GM12878 (cell line): ENCODE measurements around the gene RUNDC3A. TPM values are rescaled to one million over a fixed set of nuclear protein-coding genes. Genes with fewer than 3 reads are reported as not detected.

Source experiments
- ATAC-seq: fragments of 200-7000 bp; cut with Tn5 transposase; 3 replicates; pipeline ENCODE4 v1.9.1; 2020; ENCODE audit warnings: mild to moderate bottlenecking, moderate library complexity
- BruUV-seq: library from RNA; stranded (reverse); fragments of 400-500 nt; replicated peaks from 2 replicates; lab custom pipeline; 2021; lab: Mats Ljungman, UMichigan
- CTCF ChIA-PET: fragments of 300-600 bp; sonication (Branson Sonifier 250); formaldehyde crosslinking; extraction: SDS; loops from one replicate; lab custom pipeline; 2021; ENCODE audit warnings: inconsistent platforms; lab: Yijun Ruan, JAX
- POLR2A ChIA-PET: fragments of 350-600 bp; formaldehyde crosslinking; extraction: SDS; loops from one replicate; lab custom pipeline; 2021; ENCODE audit warnings: inconsistent platforms; lab: Charles Lee
- RAD21 ChIA-PET: fragments of 300-600 bp; sonication (Branson Sonifier 250); formaldehyde crosslinking; loops from one replicate; lab custom pipeline; 2023; ENCODE audit warnings: antibody characterized with exemption; ENCODE audit not compliant: unreplicated experiment; lab: Charles Lee
- SMC1A ChIA-PET: fragments of 300-600 bp; sonication (Branson Sonifier 250); formaldehyde crosslinking; loops from one replicate; lab custom pipeline; 2023; ENCODE audit not compliant: unreplicated experiment, uncharacterized antibody; lab: Charles Lee
- DNase-seq: peaks from one replicate; pipeline ENCODE4 v3.0.0-alpha.2; 2011; ENCODE audit warnings: low read depth, low spot score
- FAIRE-seq: peaks from 3 replicates; lab custom pipeline; 2011; peaks lifted over from hg19 to GRCh38; lab: Jason Lieb, UNC
- H2AFZ ChIP-seq: 2 replicates; pipeline ENCODE4 v1.6.0; 2011; ENCODE audit warnings: low read depth, low read length, control low read depth; ENCODE audit not compliant: control insufficient read depth
- H3K27ac ChIP-seq: 2 replicates; pipeline ENCODE4 v1.5.1; 2011; ENCODE audit warnings: control low read depth; ENCODE audit not compliant: control insufficient read depth, insufficient read depth
- H3K27me3 ChIP-seq, 2 experiments: replicated peaks in 1 of 2; 2 replicates each; pipeline versions ENCODE4 v1.6.0 to v1.6.1; 2011; ENCODE audit warnings: low read length in 1 of 2; ENCODE audit not compliant: control insufficient read depth in 2 of 2, insufficient read depth in 2 of 2
- H3K36me3 ChIP-seq, 2 experiments: 2 replicates each; pipeline ENCODE4 v1.5.1; 2011; ENCODE audit warnings: low read length in 1 of 2; ENCODE audit not compliant: control insufficient read depth in 2 of 2, insufficient read depth in 2 of 2
- H3K4me1 ChIP-seq: 2 replicates; pipeline ENCODE4 v1.6.1; 2011; ENCODE audit warnings: mild to moderate bottlenecking, low read length, moderate library complexity, mixed read lengths; ENCODE audit not compliant: control insufficient read depth, insufficient read depth
- H3K4me2 ChIP-seq: 2 replicates; pipeline ENCODE4 v1.6.0; 2011; ENCODE audit warnings: control low read depth; ENCODE audit not compliant: control insufficient read depth, insufficient read depth
- H3K4me3 ChIP-seq: fragments of 200-600 bp; sonication (generic); 2 replicates; pipeline ENCODE4 v1.5.1; 2016
- H3K79me2 ChIP-seq: 2 replicates; pipeline ENCODE4 v1.6.0; 2011; ENCODE audit warnings: low read length; ENCODE audit not compliant: control insufficient read depth, insufficient read depth
- H3K9ac ChIP-seq: 2 replicates; pipeline ENCODE4 v1.8.0; 2011; ENCODE audit warnings: low read length, control low read depth, mixed read lengths; ENCODE audit not compliant: control insufficient read depth, insufficient read depth
- H3K9me3 ChIP-seq: replicated peaks from 3 replicates; pipeline ENCODE4 v1.5.1; 2011; ENCODE audit warnings: mild to moderate bottlenecking, low read length; ENCODE audit not compliant: control insufficient read depth, insufficient read depth
- H4K20me1 ChIP-seq: 2 replicates; pipeline ENCODE4 v1.6.0; 2011; ENCODE audit not compliant: control insufficient read depth, insufficient read depth
- ASH2L ChIP-seq: fragments of 300-600, 200-600 bp; sonication (generic); IDR thresholded peaks from 2 replicates; pipeline ENCODE4 v1.6.1; 2017; ENCODE audit warnings: low read depth, mild to moderate bottlenecking, borderline replicate concordance
- BRCA1 ChIP-seq: IDR thresholded peaks from 2 replicates; pipeline ENCODE4 v1.6.1; 2011; ENCODE audit warnings: low read depth, low read length, improper control_type of control experiment
- CBFB ChIP-seq: IDR thresholded peaks from 2 replicates; pipeline ENCODE4 v1.6.1; 2016; ENCODE audit warnings: antibody characterized with exemption, low read depth
- HDGF ChIP-seq: fragments of 450-650 bp; IDR thresholded peaks from 2 replicates; pipeline ENCODE4 v1.6.1; 2016; ENCODE audit warnings: antibody characterized with exemption
- MXI1 ChIP-seq: fragments of 150-350 bp; IDR thresholded peaks from 2 replicates; pipeline ENCODE4 v1.6.1; 2011; ENCODE audit warnings: low read depth, mild to moderate bottlenecking, inconsistent platforms, low read length, improper control_type of control experiment
- PAX8 ChIP-seq: fragments of 450-650 bp; IDR thresholded peaks from 2 replicates; pipeline ENCODE4 v1.6.1; 2017; ENCODE audit warnings: mild to moderate bottlenecking, moderate library complexity
- SIX5 ChIP-seq: IDR thresholded peaks from 2 replicates; pipeline ENCODE4 v1.6.1; 2011; ENCODE audit warnings: mild to moderate bottlenecking, low read depth, low read length, moderate library complexity; ENCODE audit not compliant: severe bottlenecking
- SMAD1 ChIP-seq: fragments of 450-650 bp; IDR thresholded peaks from 2 replicates; pipeline ENCODE4 v1.6.1; 2018; ENCODE audit warnings: mild to moderate bottlenecking, low read depth; ENCODE audit not compliant: partially characterized antibody
- STAT3 ChIP-seq: IDR thresholded peaks from 2 replicates; pipeline ENCODE4 v1.6.1; 2011; ENCODE audit warnings: low read depth, low read length, improper control_type of control experiment
- TAF1 ChIP-seq: IDR thresholded peaks from 2 replicates; pipeline ENCODE4 v1.6.1; 2011; ENCODE audit warnings: mild to moderate bottlenecking, low read depth, low read length, borderline replicate concordance
- WGBS: methylation state at CpG from one replicate; pipeline ENCODE4 v1.1.6; 2016; ENCODE audit warnings: low lambda C conversion rate; ENCODE audit not compliant: insufficient replicate concordance, insufficient coverage; ENCODE audit errors: missing lambda C conversion rate; 5-methylcytosine and 5-hydroxymethylcytosine counted together
- in situ Hi-C: fragments of 300-500 bp; cut with MboI; formaldehyde crosslinking; loops from 9 replicates; pipeline ENCODE4 v1.14.3; 2018; ENCODE audit warnings: mixed read lengths
- intact Hi-C: fragments of 100-400 bp; cut with micrococcal nuclease; formaldehyde crosslinking; loops from one replicate; pipeline ENCODE4 v1.14.2; 2022; ENCODE audit not compliant: unreplicated experiment
- polyA plus RNA-seq, 11 experiments: library from polyadenylated mRNA; depleted of rRNA in 4 of 11; unstranded in 6 of 11; stranded (reverse) in 5 of 11; fragments of >200 nt; fragmentation: Nextera tagmentation in 4 of 11; fragmentation: Illumina TruSeq in 1 of 11; extraction: Ambion mirVana in 4 of 11; extraction: Trizol in 1 of 11; gene quantifications; 1 replicate in 1 of 11; 2 replicates in 10 of 11; pipeline versions ENCODE4 v1.2.1 to v1.2.3, GENCODE V29; 2011 to 2016; ENCODE audit warnings: inconsistent platforms in 2 of 11, missing spikeins in 2 of 11, low read depth in 1 of 11
- total RNA-seq, 4 experiments: library from RNA; depleted of rRNA in 3 of 4; stranded (reverse); fragments of >200 nt in 3 of 4; fragmentation: Illumina TruSeq in 1 of 4; extraction: Trizol in 1 of 4; gene quantifications; 2 replicates each; pipeline versions ENCODE4 v1.2.1 to v1.2.3, GENCODE V29; 2013 to 2021
- TF ChIP-seq, protein P1 (sequence below): fragments of 150-350 bp; IDR thresholded peaks from 2 replicates; pipeline ENCODE4 v1.6.1; 2016; ENCODE audit warnings: low read depth, low read length
- TF ChIP-seq, protein P2 (sequence below): fragments of 450-650 bp; IDR thresholded peaks from 2 replicates; pipeline ENCODE4 v1.6.1; 2017; ENCODE audit warnings: low read depth, mild to moderate bottlenecking, moderate library complexity

RUNDC3A gene
- total and polyA plus RNA-seq, 10 of the 15 experiments (the other 5 are each of a cell fraction or from before 2014, with no cell fraction given): 0.07 to 0.17 TPM; not detected in 8

DNA sequence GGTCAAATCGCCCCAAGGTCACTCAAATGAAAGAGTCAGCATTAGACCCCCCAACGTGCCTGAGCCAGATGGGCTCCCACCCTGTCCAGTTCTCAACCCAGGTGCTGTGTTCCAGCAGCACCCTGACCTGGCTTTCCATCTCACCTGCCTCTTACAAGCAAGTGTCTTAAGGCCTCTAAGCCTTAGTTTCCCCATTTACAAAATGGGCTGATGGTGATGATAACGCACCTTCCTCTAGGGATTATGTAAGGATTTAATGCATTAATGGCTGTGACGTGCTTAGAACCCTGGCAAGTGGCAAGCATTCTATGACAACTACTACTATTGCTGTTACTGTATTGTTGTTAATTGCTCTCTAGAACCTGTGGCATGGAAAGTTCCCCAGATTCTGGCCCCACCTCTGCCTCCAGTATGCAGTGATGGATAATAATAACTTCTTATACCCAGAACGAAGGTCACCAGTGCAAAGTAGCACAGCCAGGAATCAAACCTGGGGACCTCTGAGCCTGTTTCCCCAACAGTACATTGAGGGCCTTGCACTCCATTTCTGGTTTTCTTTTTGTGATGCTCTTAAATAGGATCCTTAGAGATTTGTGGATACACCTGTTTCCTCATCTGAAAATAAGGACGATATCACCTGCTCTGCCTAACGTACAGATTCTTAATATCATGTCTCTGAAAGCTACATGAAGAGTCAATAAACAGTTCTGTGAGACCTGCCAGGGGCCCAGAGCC is 19.5 kb downstream of the RUNDC3A start:
- in situ Hi-C loops: loop anchor here (5.0 kb wide), 2 partner anchors 126 to 186 kb away; partner anchors contain the start of gene HROB
- ChIA-PET POLR2A (interaction anchor here (0.5 to 1.6 kb wide), 3 partner anchors 11 to 213 kb away, joined by 3 to 11 read pairs (median 3); partner anchors contain the start of gene TMUB2), CTCF (interaction anchor here (0.6 to 9.1 kb wide), 7 partner anchors 19 to 196 kb away, joined by 3 to 154 read pairs (median 6); partner anchors contain the start of gene GRN), RAD21 (interaction anchor here (1.0 to 1.2 kb wide), 2 partner anchors 18 to 22 kb away, joined by 3 read pairs; no protein-coding TSS in a partner anchor), SMC1A (interaction anchor here (1.2 to 1.4 kb wide), 2 partner anchors 118 kb away, joined by 6 to 12 read pairs; no protein-coding TSS in a partner anchor)
- Histone ChIP-seq H3K4me3 (no peak overlapping the region), H3K27ac (0 out of 2 replicates have a peak overlapping the region, but pooled peaks have one; percentile 83), H3K4me1 (peaks cover 14% of the 10 kb centered on the region), H3K79me2 (peaks cover 26% of the 10 kb centered on the region), H3K4me2 (peak overlapping the region; percentile 88; the same call in 1 of the 2 replicates), H3K27me3 (no peaks in the 10 kb centered on the region), H3K9me3 (no peaks in the 10 kb centered on the region), H3K36me3 (no peaks in the 10 kb centered on the region), H2AFZ (no peak overlapping the region; the same call in 1 of the 2 replicates), H4K20me1 (no peaks in the 10 kb centered on the region), H3K9ac (no peak overlapping the region)
- DNase-seq (no peak), FAIRE-seq (no peak), ATAC-seq (no peak)
- no peak for TF ChIP-seq SMAD1
- no peak for TF ChIP-seq HDGF
- no peak for TF ChIP-seq CBFB
- TF ChIP-seq, protein P1, sequence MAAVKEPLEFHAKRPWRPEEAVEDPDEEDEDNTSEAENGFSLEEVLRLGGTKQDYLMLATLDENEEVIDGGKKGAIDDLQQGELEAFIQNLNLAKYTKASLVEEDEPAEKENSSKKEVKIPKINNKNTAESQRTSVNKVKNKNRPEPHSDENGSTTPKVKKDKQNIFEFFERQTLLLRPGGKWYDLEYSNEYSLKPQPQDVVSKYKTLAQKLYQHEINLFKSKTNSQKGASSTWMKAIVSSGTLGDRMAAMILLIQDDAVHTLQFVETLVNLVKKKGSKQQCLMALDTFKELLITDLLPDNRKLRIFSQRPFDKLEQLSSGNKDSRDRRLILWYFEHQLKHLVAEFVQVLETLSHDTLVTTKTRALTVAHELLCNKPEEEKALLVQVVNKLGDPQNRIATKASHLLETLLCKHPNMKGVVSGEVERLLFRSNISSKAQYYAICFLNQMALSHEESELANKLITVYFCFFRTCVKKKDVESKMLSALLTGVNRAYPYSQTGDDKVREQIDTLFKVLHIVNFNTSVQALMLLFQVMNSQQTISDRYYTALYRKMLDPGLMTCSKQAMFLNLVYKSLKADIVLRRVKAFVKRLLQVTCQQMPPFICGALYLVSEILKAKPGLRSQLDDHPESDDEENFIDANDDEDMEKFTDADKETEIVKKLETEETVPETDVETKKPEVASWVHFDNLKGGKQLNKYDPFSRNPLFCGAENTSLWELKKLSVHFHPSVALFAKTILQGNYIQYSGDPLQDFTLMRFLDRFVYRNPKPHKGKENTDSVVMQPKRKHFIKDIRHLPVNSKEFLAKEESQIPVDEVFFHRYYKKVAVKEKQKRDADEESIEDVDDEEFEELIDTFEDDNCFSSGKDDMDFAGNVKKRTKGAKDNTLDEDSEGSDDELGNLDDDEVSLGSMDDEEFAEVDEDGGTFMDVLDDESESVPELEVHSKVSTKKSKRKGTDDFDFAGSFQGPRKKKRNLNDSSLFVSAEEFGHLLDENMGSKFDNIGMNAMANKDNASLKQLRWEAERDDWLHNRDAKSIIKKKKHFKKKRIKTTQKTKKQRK: no peak
- TF ChIP-seq STAT3: no peak
- no peak for TF ChIP-seq MXI1
- no peak for TF ChIP-seq ASH2L
- TF ChIP-seq, protein P2, sequence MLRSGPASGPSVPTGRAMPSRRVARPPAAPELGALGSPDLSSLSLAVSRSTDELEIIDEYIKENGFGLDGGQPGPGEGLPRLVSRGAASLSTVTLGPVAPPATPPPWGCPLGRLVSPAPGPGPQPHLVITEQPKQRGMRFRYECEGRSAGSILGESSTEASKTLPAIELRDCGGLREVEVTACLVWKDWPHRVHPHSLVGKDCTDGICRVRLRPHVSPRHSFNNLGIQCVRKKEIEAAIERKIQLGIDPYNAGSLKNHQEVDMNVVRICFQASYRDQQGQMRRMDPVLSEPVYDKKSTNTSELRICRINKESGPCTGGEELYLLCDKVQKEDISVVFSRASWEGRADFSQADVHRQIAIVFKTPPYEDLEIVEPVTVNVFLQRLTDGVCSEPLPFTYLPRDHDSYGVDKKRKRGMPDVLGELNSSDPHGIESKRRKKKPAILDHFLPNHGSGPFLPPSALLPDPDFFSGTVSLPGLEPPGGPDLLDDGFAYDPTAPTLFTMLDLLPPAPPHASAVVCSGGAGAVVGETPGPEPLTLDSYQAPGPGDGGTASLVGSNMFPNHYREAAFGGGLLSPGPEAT: no peak
- TF ChIP-seq PAX8: no peak
- TF ChIP-seq BRCA1: no peak
- TF ChIP-seq TAF1: no peak
- no peak for TF ChIP-seq SIX5
- whole genome bisulfite sequencing: 61% methylated on average over 7 of the region's 7 CpGs
- intact Hi-C loops: loop anchor here (5.0 kb wide), 1 partner anchor 186 kb away; the partner anchor contains the start of gene HROB
- BruUV-seq: no TSS peak
